HepG2 (cell line): ENCODE measurements around the gene OTOP3.

Experiments
- CEBPB ChIP-seq: IDR thresholded peaks from 2 replicates; pipeline ENCODE4 v1.6.1; 2011; ENCODE audit warnings: low read depth, low read length, improper control_type of control experiment, borderline replicate concordance
- EP300 ChIP-seq, 3 experiments: sonication (generic) in 1 of 3; formaldehyde crosslinking in 1 of 3; IDR thresholded peaks; 2 replicates each; pipeline versions ENCODE4 v1.5.1 to v1.6.1; 2011 to 2020; ENCODE audit warnings: low read depth in 2 of 3, low read length in 2 of 3, borderline replicate concordance in 1 of 3, improper control_type of control experiment in 1 of 3, mild to moderate bottlenecking in 1 of 3, missing genetic modification reagents in 1 of 3, moderate library complexity in 1 of 3
- EZH2 ChIP-seq: conservative IDR thresholded peaks from 2 replicates; pipeline ENCODE4 v1.6.1; 2012; ENCODE audit warnings: mild to moderate bottlenecking, low read depth, low read length, moderate library complexity
- HHEX ChIP-seq: IDR thresholded peaks from 2 replicates; pipeline ENCODE4 v1.6.1; 2016; ENCODE audit warnings: control low read depth
- JUND ChIP-seq: sonication (generic); formaldehyde crosslinking; IDR thresholded peaks from 2 replicates; pipeline ENCODE4 v1.8.0; 2022; ENCODE audit warnings: mild to moderate bottlenecking, missing genetic modification reagents
- MAFF ChIP-seq: IDR thresholded peaks from 2 replicates; pipeline ENCODE4 v1.6.1; 2011; ENCODE audit warnings: low read depth, low read length, improper control_type of control experiment
- MYNN ChIP-seq: sonication (generic); formaldehyde crosslinking; IDR thresholded peaks from 2 replicates; pipeline ENCODE4 v1.4.0; 2020; ENCODE audit warnings: mild to moderate bottlenecking, low read depth, missing genetic modification reagents
- NR1H2 ChIP-seq: sonication (generic); formaldehyde crosslinking; IDR thresholded peaks from 2 replicates; pipeline ENCODE4 v1.8.1; 2022; ENCODE audit warnings: low read depth, missing genetic modification reagents, borderline replicate concordance
- POLR2A ChIP-seq, 2 experiments: IDR thresholded peaks; 2 replicates each; pipeline ENCODE4 v1.6.1; 2011; ENCODE audit warnings: low read depth in 2 of 2, low read length in 2 of 2, mild to moderate bottlenecking in 1 of 2, moderate library complexity in 1 of 2; ENCODE audit not compliant: insufficient read depth in 1 of 2
- ZNF3 ChIP-seq: IDR thresholded peaks from 2 replicates; pipeline ENCODE4 v1.7.0; 2017; ENCODE audit warnings: inconsistent platforms
- TF ChIP-seq, protein P1 (sequence below): sonication (generic); formaldehyde crosslinking; IDR thresholded peaks from 2 replicates; pipeline ENCODE4 v1.5.0; 2020; ENCODE audit warnings: mild to moderate bottlenecking, missing genetic modification reagents, moderate library complexity
- TF ChIP-seq, protein P2 (sequence below): IDR thresholded peaks from 2 replicates; pipeline ENCODE4 v1.6.1; 2012; ENCODE audit warnings: inconsistent platforms
- TF ChIP-seq, protein P3 (sequence below): sonication (generic); formaldehyde crosslinking; IDR thresholded peaks from 2 replicates; pipeline ENCODE4 v1.5.1; 2020; ENCODE audit warnings: missing genetic modification reagents, mild to moderate bottlenecking, borderline replicate concordance

DNA sequence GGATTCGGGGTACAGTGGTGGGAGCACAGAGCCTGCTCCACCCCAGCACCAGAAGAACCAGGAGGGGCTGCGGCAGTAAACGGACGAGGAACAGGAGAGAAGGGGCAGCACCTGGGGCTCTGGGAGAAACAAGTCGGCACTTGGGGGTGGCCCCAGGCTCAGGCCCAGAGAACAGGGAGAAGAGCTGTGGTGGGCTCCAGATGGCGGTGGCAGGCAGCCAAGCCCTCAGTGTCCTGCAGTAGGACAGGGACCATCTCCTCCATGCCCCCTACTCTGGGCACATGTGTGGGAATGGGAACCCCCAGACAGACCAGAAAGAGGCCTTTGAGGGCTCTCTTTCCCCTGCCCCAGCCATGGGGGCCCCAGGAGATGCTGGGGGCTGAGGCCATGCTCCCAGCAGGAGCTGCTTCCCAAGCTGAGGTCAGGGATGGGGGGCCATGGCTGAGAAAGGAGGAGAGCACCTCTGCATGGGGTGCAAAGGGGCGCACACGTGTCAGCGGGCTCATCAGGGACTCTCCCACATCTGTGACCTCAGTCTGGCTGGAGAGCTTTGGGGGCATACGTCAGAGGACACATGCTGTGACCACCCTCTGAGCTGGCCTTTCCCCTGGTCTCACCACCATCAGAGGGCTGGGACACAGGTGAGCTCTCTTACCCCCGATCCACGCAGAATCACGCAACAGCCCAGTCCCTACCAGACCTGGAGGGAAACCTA, 19.4 kb upstream of the OTOP3 start:
- TF ChIP-seq JUND (CRISPR knock-in tag) (no peak), CEBPB (no peak), EP300 (IDR thresholded peaks at IDR 0.05; ENCODE audit: low read depth in 2 of 2, low read length in 2 of 2) (no peak), EP300 (CRISPR knock-in tag; IDR thresholded peaks at IDR 0.05; ENCODE audit: borderline replicate concordance) (no peak), MAFF (no peak), NR1H2 (no peak), POLR2A (IDR thresholded peaks at IDR 0.05; ENCODE audit: insufficient read depth in 1 of 2, low read depth in 2 of 2, low read length in 2 of 2) (no peak), EZH2 (no peak), ZNF3 (no peak), MYNN (CRISPR knock-in tag) (no peak), HHEX (CRISPR knock-in tag) (no peak)
- TF ChIP-seq, protein P1, sequence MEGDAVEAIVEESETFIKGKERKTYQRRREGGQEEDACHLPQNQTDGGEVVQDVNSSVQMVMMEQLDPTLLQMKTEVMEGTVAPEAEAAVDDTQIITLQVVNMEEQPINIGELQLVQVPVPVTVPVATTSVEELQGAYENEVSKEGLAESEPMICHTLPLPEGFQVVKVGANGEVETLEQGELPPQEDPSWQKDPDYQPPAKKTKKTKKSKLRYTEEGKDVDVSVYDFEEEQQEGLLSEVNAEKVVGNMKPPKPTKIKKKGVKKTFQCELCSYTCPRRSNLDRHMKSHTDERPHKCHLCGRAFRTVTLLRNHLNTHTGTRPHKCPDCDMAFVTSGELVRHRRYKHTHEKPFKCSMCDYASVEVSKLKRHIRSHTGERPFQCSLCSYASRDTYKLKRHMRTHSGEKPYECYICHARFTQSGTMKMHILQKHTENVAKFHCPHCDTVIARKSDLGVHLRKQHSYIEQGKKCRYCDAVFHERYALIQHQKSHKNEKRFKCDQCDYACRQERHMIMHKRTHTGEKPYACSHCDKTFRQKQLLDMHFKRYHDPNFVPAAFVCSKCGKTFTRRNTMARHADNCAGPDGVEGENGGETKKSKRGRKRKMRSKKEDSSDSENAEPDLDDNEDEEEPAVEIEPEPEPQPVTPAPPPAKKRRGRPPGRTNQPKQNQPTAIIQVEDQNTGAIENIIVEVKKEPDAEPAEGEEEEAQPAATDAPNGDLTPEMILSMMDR (CRISPR knock-in tag): no peak
- TF ChIP-seq, protein P2, sequence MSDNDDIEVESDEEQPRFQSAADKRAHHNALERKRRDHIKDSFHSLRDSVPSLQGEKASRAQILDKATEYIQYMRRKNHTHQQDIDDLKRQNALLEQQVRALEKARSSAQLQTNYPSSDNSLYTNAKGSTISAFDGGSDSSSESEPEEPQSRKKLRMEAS: no peak
- TF ChIP-seq, protein P3, sequence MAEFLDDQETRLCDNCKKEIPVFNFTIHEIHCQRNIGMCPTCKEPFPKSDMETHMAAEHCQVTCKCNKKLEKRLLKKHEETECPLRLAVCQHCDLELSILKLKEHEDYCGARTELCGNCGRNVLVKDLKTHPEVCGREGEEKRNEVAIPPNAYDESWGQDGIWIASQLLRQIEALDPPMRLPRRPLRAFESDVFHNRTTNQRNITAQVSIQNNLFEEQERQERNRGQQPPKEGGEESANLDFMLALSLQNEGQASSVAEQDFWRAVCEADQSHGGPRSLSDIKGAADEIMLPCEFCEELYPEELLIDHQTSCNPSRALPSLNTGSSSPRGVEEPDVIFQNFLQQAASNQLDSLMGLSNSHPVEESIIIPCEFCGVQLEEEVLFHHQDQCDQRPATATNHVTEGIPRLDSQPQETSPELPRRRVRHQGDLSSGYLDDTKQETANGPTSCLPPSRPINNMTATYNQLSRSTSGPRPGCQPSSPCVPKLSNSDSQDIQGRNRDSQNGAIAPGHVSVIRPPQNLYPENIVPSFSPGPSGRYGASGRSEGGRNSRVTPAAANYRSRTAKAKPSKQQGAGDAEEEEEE (CRISPR knock-in tag): no peak
